Keratinocyte (primary cell): ENCODE measurements around the gene FOXK1. TPM values are rescaled to one million over a fixed set of nuclear protein-coding genes. Genes with fewer than 3 reads are reported as not detected.

ENCODE experiments used
- DNase-seq: peaks from one replicate; pipeline ENCODE4 v3.0.0-alpha.2; 2011; ENCODE audit warnings: low read depth, missing footprints, low spot score
- FAIRE-seq: peaks from 2 replicates; lab custom pipeline; 2011; peaks lifted over from hg19 to GRCh38; lab: Jason Lieb, UNC
- H2AFZ ChIP-seq: 2 replicates; pipeline ENCODE4 v1.6.0; 2012; ENCODE audit warnings: low read length, control low read depth, inconsistent platforms; ENCODE audit not compliant: control insufficient read depth
- H3K27ac ChIP-seq: 2 replicates; pipeline ENCODE4 v1.5.1; 2011; ENCODE audit warnings: low read length; ENCODE audit not compliant: control insufficient read depth, insufficient read depth
- H3K27me3 ChIP-seq: 3 replicates; pipeline ENCODE4 v1.6.0; 2011; ENCODE audit warnings: low read length; ENCODE audit not compliant: control insufficient read depth, insufficient read depth; ENCODE audit errors: extremely low read depth
- H3K36me3 ChIP-seq, 2 experiments: 2 replicates in 1 of 2; 3 replicates in 1 of 2; pipeline ENCODE4 v1.5.1; 2011; ENCODE audit warnings: low read length in 2 of 2, mild to moderate bottlenecking in 1 of 2; ENCODE audit not compliant: control insufficient read depth in 2 of 2, insufficient read depth in 2 of 2; ENCODE audit errors: extremely low read depth in 1 of 2
- H3K4me1 ChIP-seq: 3 replicates; pipeline ENCODE4 v1.5.1; 2011; ENCODE audit warnings: low read length; ENCODE audit not compliant: control insufficient read depth, insufficient read depth; ENCODE audit errors: extremely low read depth
- H3K4me2 ChIP-seq: 3 replicates; pipeline ENCODE4 v1.6.0; 2011; ENCODE audit warnings: low read depth, low read length; ENCODE audit not compliant: control insufficient read depth, insufficient read depth; ENCODE audit errors: extremely low read depth
- H3K4me3 ChIP-seq, 3 experiments: fragments of 200-600 bp in 1 of 3; sonication (generic) in 1 of 3; 2 replicates in 2 of 3; 3 replicates in 1 of 3; pipeline ENCODE4 v1.5.1; 2011 to 2016; ENCODE audit warnings: low read length in 3 of 3, mild to moderate bottlenecking in 3 of 3, control low read depth in 2 of 3, inconsistent platforms in 1 of 3, low read depth in 1 of 3, mixed read lengths in 1 of 3, mixed run types in 1 of 3, moderate library complexity in 1 of 3; ENCODE audit not compliant: control insufficient read depth in 2 of 3, insufficient read depth in 2 of 3; ENCODE audit errors: extremely low read depth in 1 of 3
- H3K79me2 ChIP-seq: 2 replicates; pipeline ENCODE4 v1.6.0; 2012; ENCODE audit warnings: low read length; ENCODE audit not compliant: control insufficient read depth, insufficient read depth
- H3K9ac ChIP-seq: 3 replicates; pipeline ENCODE4 v1.6.0; 2011; ENCODE audit warnings: low read length; ENCODE audit not compliant: control insufficient read depth, insufficient read depth; ENCODE audit errors: extremely low read depth
- H3K9me1 ChIP-seq: 3 replicates; pipeline ENCODE4 v1.6.0; 2011; ENCODE audit warnings: low read length; ENCODE audit not compliant: control insufficient read depth, insufficient read depth; ENCODE audit errors: extremely low read depth
- H3K9me3 ChIP-seq: 2 replicates; pipeline ENCODE4 v1.5.1; 2012; ENCODE audit warnings: low read depth, low read length; ENCODE audit not compliant: control insufficient read depth
- H4K20me1 ChIP-seq: 3 replicates; pipeline ENCODE4 v1.6.0; 2011; ENCODE audit warnings: low read length; ENCODE audit not compliant: control insufficient read depth, insufficient read depth; ENCODE audit errors: extremely low read depth
- CTCF ChIP-seq, 3 experiments: IDR thresholded peaks in 1 of 3; conservative IDR thresholded peaks in 1 of 3; optimal IDR thresholded peaks in 1 of 3; 2 replicates in 2 of 3; 3 replicates in 1 of 3; pipeline versions ENCODE3 to v1.5.1; 2011; ENCODE audit warnings: low read length in 3 of 3, mild to moderate bottlenecking in 3 of 3, moderate library complexity in 2 of 3, control low read depth in 1 of 3, inconsistent platforms in 1 of 3; ENCODE audit not compliant: insufficient read depth in 2 of 3; ENCODE audit errors: extremely low read depth in 1 of 3
- EZH2 ChIP-seq: IDR thresholded peaks from one replicate; pipeline ENCODE4 v1.6.1; 2012; ENCODE audit warnings: inconsistent platforms, mild to moderate bottlenecking, low read length, moderate library complexity
- dilution Hi-C: fragments of 300-500 bp; cut with MboI; formaldehyde crosslinking; loops from one replicate; pipeline ENCODE4 v1.7.0; 2020; ENCODE audit warnings: low sequenced_read_pairs; ENCODE audit not compliant: extremely low pct_ligation_motif_present
- polyA plus RNA-seq, 5 experiments: library from polyadenylated mRNA; depleted of rRNA in 3 of 5; stranded (reverse) in 3 of 5; stranded (forward) in 1 of 5; unstranded in 1 of 5; fragments of >200 nt; gene quantifications; 1 replicate in 1 of 5; 2 replicates in 3 of 5; 3 replicates in 1 of 5; pipeline versions ENCODE4 v1.2.1 to v1.2.3, GENCODE V29; 2011 to 2012; ENCODE audit warnings: missing spikeins in 2 of 5, low read depth in 1 of 5, low replicate concordance in 1 of 5

FOXK1 gene
- polyA plus RNA-seq, 1 donor (not counting 4 experiments of a cell fraction or from before 2014, with no cell fraction given): 4.4 TPM

GRCh38 chr7:4665661-4666060, 16.4 kb upstream of the FOXK1 start:
- TF ChIP-seq CTCF (optimal IDR thresholded peaks at IDR 0.05 in 1 of 3, IDR thresholded peaks at IDR 0.05 in 1 of 3, conservative IDR thresholded peaks at IDR 0.05 in 1 of 3; ENCODE audit: extremely low read depth in 1 of 3, insufficient read depth in 2 of 3, low read length in 3 of 3): no peak
- TF ChIP-seq EZH2: no peak
- no peak overlapping the region for H3K27ac ChIP-seq
- H2AFZ ChIP-seq: no peak overlapping the region
- no peaks in the 10 kb centered on the region for H3K36me3 ChIP-seq
- dilution Hi-C loops: no loop called here
- no peaks in the 10 kb centered on the region for H3K9me1 ChIP-seq
- H4K20me1 ChIP-seq: no peaks in the 10 kb centered on the region
- DNase-seq (no peak), FAIRE-seq (no peak)
- H3K79me2 ChIP-seq: no peaks in the 10 kb centered on the region
- H3K4me1 ChIP-seq: no peaks in the 10 kb centered on the region
- H3K4me2 ChIP-seq: no peak overlapping the region
- no peak overlapping the region for H3K4me3 ChIP-seq
- no peak overlapping the region for H3K9ac ChIP-seq
- no peaks in the 10 kb centered on the region for H3K27me3 ChIP-seq
- no peaks in the 10 kb centered on the region for H3K9me3 ChIP-seq

- no peak overlapping the region for H3K4me2 ChIP-seq
- no peaks in the 10 kb centered on the region for H3K9me1 ChIP-seq
- H3K4me1 ChIP-seq: no peaks in the 10 kb centered on the region
- DNase-seq: no peak
- dilution Hi-C loops: no loop called here
- FAIRE-seq: no peak
- no peaks in the 10 kb centered on the region for H3K36me3 ChIP-seq
- no peak overlapping the region for H3K4me3 ChIP-seq
- H3K79me2 ChIP-seq: no peaks in the 10 kb centered on the region
- H3K9ac ChIP-seq: no peak overlapping the region
- H4K20me1 ChIP-seq: no peaks in the 10 kb centered on the region
- no peaks in the 10 kb centered on the region for H3K27me3 ChIP-seq
- no peak overlapping the region for H2AFZ ChIP-seq
- no peaks in the 10 kb centered on the region for H3K9me3 ChIP-seq
- TF ChIP-seq CTCF (optimal IDR thresholded peaks at IDR 0.05 in 1 of 3, IDR thresholded peaks at IDR 0.05 in 1 of 3, conservative IDR thresholded peaks at IDR 0.05 in 1 of 3; ENCODE audit: extremely low read depth in 1 of 3, insufficient read depth in 2 of 3, low read length in 3 of 3) (no peak), EZH2 (no peak)
- H3K27ac ChIP-seq: no peak overlapping the region
Measured at GRCh38 chr7:4667776-4668509, 14.2 kb upstream of the FOXK1 start.
